Body of pancreas (tissue), 4 donors: ENCODE results near the gene GAB2. TPM values are rescaled to one million over a fixed set of nuclear protein-coding genes. Genes with fewer than 3 reads are reported as not detected.

ENCODE experiments used
- ATAC-seq: fragments of 150-250 bp; one replicate; pipeline ENCODE4 v1.9.1; 2016
- DNase-seq, 4 donors: peaks; one replicate each; pipeline ENCODE4 v3.0.0-alpha.2; 2019
- H3K27ac ChIP-seq, 4 donors: fragments of 200-600 bp; sonication (generic); 1 replicate in 3 of 4; 2 replicates in 1 of 4; pipeline versions ENCODE4 v1.5.1 to v1.6.1; 2016 to 2019; ENCODE audit warnings: mild to moderate bottlenecking in 1 of 4, mixed read lengths in 1 of 4, moderate library complexity in 1 of 4
- H3K27me3 ChIP-seq, 2 donors: fragments of 200-600 bp; sonication (generic); one replicate each; pipeline ENCODE4 v1.6.0; 2016; ENCODE audit warnings: mild to moderate bottlenecking in 1 of 2
- H3K36me3 ChIP-seq, 2 donors: fragments of 200-600 bp; sonication (generic); replicated peaks in 1 of 2; 2 replicates each; pipeline ENCODE4 v1.5.1; 2016; ENCODE audit warnings: low read depth in 2 of 2; ENCODE audit not compliant: insufficient read depth in 1 of 2
- H3K4me1 ChIP-seq: fragments of 200-600 bp; sonication (generic); one replicate; pipeline ENCODE4 v1.6.0; 2016
- H3K4me3 ChIP-seq, 2 donors: fragments of 200-600 bp; sonication (generic); 1 replicate in 1 of 2; 2 replicates in 1 of 2; pipeline ENCODE4 v1.5.1; 2016 to 2019
- H3K9me3 ChIP-seq, 3 donors: fragments of 200-600 bp; sonication (generic); 1 replicate in 2 of 3; 2 replicates in 1 of 3; pipeline ENCODE4 v1.5.1; 2016
- CTCF ChIP-seq, 7 experiments: fragments of 450-650 bp in 4 of 7; fragments of 200-600 bp in 3 of 7; sonication (generic) in 3 of 7; IDR thresholded peaks; one replicate each; pipeline ENCODE4 v1.5.1; 2016 to 2019; ENCODE audit warnings: antibody characterized with exemption in 7 of 7
- POLR2A ChIP-seq, 3 donors: fragments of 450-650 bp; IDR thresholded peaks; one replicate each; pipeline ENCODE4 v1.6.1; 2016; ENCODE audit warnings: antibody characterized with exemption in 3 of 3, mild to moderate bottlenecking in 2 of 3
- WGBS, 2 donors: methylation state at CpG; one replicate each; pipeline ENCODE4 v1.1.5; 2017; 5-methylcytosine and 5-hydroxymethylcytosine counted together
- intact Hi-C: fragments of 100-400 bp; cut with DNase I; formaldehyde crosslinking; loops from one replicate; pipeline ENCODE4 v1.15.1; 2023
- total RNA-seq, 2 donors: library from RNA; depleted of rRNA; stranded (reverse); fragments of >200 nt; gene quantifications; one replicate each; pipeline ENCODE4 v1.1.0, GENCODE V29; 2016

GAB2 gene
- total RNA-seq, 2 donors from 2014 or later, result 6.9 to 16.9 TPM

DNA sequence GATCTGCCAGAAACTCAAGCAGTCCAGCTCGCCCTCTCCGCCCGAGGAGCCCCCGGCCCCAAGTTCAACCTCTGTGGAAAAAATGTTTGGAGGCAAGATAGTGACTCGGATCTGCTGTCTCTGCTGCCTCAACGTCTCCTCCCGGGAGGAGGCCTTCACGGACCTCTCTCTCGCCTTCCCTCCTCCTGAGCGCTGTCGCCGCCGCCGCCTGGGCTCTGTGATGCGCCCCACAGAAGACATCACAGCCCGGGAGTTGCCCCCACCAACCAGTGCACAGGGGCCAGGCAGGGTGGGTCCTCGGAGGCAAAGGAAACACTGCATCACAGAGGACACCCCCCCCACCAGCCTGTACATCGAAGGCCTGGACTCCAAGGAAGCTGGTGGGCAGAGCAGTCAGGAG lies 208.1 kb downstream of the GAB2 start:
- H3K36me3 ChIP-seq, result peaks cover 0 to 5% of the 10 kb centered on the region in 2 donors
- no peaks in the 10 kb centered on the region for H3K4me1 ChIP-seq
- ATAC-seq (no peak), DNase-seq (no peak)
- intact Hi-C loops, result no loop called here
- no peak for TF ChIP-seq POLR2A (IDR thresholded peaks at IDR 0.05)
- no peak for TF ChIP-seq CTCF (IDR thresholded peaks at IDR 0.05)
- H3K9me3 ChIP-seq, result no peaks in the 10 kb centered on the region
- no peak overlapping the region for H3K27ac ChIP-seq
- WGBS, 2 donors, result 90 to 91% methylated on average over 18 of the region's 18 CpGs
- H3K27me3 ChIP-seq, result no peaks in the 10 kb centered on the region
- no peak overlapping the region for H3K4me3 ChIP-seq

- no peak for ATAC-seq
- no peak for TF ChIP-seq POLR2A (IDR thresholded peaks at IDR 0.05)
- no peak for TF ChIP-seq CTCF (IDR thresholded peaks at IDR 0.05)
- Histone ChIP-seq H3K36me3 (peaks cover 0 to 5% of the 10 kb centered on the region in 2 donors), H3K4me1 (no peaks in the 10 kb centered on the region), H3K27me3 (no peaks in the 10 kb centered on the region), H3K27ac (no peak overlapping the region), H3K4me3 (no peak overlapping the region), H3K9me3 (no peaks in the 10 kb centered on the region)
- WGBS, 2 donors, result 88 to 89% methylated on average over 16 of the region's 16 CpGs
- peak in 1 of 4 donors; percentile 2 for DNase-seq
- intact Hi-C loops, result no loop called here
Measured at GRCh38 chr11:78208257-78209165, 209.1 kb downstream of the GAB2 start.

DNA sequence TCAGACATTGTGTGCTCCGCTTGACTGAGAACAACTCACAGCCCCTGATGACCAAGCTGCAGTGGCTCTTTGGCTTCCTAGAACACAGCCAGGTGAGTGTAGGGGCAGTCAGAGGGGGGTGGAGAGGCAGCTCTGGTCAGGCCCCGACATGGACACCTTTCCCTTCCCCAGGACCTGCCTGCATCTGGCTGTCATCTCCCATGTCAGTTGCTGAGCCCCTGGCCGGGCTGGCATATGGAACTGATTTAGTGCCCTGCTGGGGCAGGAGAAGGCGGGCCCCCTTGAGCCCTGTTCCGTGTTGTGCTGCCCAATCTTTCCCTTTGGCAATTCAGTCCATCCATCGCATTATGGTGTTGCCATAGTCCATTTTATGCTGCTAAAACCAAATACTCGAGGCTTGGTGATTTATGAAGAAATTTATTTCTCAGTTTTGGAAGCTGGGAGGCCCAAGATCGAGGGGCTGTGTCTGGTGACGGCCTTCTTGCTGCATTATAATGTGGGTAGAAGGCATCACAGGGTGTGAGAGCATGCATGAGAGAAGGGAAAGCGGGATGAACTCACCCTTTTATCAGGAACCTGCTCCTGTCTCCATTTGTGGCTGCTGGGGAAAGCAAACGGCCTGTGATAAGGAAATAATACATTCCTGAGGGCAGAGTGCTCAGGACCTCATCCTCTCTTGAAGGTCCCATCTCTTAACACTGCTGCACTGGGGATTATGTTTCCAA lies 209.9 kb downstream of the GAB2 start:
- no peaks in the 10 kb centered on the region for H3K9me3 ChIP-seq
- ATAC-seq (no peak), DNase-seq (no peak)
- H3K27me3 ChIP-seq, result no peaks in the 10 kb centered on the region
- H3K36me3 ChIP-seq, result peaks cover 0 to 5% of the 10 kb centered on the region in 2 donors
- no peak overlapping the region for H3K27ac ChIP-seq
- TF ChIP-seq CTCF (IDR thresholded peaks at IDR 0.05), result no peak
- no peak for TF ChIP-seq POLR2A (IDR thresholded peaks at IDR 0.05)
- 85 to 88% methylated on average over 11 of the region's 11 CpGs for WGBS, 2 donors
- intact Hi-C loops, result no loop called here
- H3K4me3 ChIP-seq, result no peak overlapping the region
- H3K4me1 ChIP-seq, result no peaks in the 10 kb centered on the region

DNA sequence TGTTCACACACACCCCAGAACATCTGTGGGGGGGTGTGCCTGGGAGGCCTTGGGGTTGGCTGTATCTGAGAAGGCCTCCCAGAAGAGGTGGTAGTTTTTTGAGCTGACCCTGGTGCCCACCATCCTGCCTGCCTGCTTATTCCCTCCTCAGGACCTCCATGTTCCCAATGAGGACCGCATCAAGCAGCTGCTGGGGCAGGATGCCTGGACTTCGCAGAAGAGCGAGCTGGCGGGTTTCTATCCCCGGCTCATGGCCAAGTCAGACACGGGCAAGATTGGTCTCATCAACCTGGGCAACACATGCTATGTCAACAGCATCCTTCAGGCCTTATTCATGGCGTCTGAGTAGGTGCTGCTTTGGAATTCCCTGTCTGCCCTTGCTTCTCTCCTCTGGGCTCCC lies 211.9 kb downstream of the GAB2 start:
- Histone ChIP-seq H3K9me3 (no peaks in the 10 kb centered on the region), H3K4me1 (no peaks in the 10 kb centered on the region), H3K27me3 (no peaks in the 10 kb centered on the region), H3K4me3 (no peak overlapping the region), H3K36me3 (peaks cover 0 to 5% of the 10 kb centered on the region in 2 donors), H3K27ac (no peak overlapping the region)
- intact Hi-C loops, result no loop called here
- no peak for ATAC-seq
- TF ChIP-seq POLR2A (IDR thresholded peaks at IDR 0.05) (no peak), CTCF (IDR thresholded peaks at IDR 0.05) (no peak)
- peak in 1 of 4 donors; percentile 3 for DNase-seq
- WGBS, 2 donors, result 91 to 96% methylated on average over 7 of the region's 7 CpGs
